Stimulated activated CD8-positive, alpha-beta memory T cell treated with anti-CD3 and anti-CD28 coated beads, Interleukin-15, amount 100 ng/mL, for 24 hours (primary cell): ENCODE measurements around the gene FSHR.

ENCODE experiments used
- DNase-seq: peaks from one replicate; pipeline ENCODE4 v3.0.0-alpha.2; 2020; ENCODE audit warnings: low read depth

FSHR gene

GRCh38 chr2:49111006-49111405, 43.3 kb downstream of the FSHR start:
- no peak for DNase-seq

- DNase-seq: no peak
Measured at GRCh38 chr2:49110571-49110970, 43.7 kb downstream of the FSHR start.

DNA sequence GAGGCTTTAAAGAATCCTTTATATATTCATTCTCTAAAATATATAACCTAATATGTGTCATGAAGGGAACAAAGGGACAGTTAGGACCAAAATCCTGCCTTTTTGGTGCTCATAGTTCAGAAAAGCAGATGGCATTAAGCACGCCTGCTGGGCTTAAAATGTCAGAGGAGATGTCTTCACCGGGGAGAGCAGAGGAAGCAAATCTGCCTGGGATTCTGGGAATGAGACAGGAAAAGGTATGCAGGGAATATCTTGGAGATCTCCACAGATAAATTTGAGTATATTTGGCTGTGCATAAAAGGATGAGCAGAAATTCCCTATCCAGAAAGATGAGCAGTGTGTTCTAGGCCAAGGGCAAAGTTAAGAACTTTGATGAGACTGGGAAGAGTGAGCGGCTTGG, 45.5 kb downstream of the FSHR start:
- no peak for DNase-seq

- no peak for DNase-seq
Measured at GRCh38 chr2:49108436-49108835, 45.9 kb downstream of the FSHR start.

GRCh38 chr2:49105506-49105905, 48.8 kb downstream of the FSHR start:
- no peak for DNase-seq

DNA sequence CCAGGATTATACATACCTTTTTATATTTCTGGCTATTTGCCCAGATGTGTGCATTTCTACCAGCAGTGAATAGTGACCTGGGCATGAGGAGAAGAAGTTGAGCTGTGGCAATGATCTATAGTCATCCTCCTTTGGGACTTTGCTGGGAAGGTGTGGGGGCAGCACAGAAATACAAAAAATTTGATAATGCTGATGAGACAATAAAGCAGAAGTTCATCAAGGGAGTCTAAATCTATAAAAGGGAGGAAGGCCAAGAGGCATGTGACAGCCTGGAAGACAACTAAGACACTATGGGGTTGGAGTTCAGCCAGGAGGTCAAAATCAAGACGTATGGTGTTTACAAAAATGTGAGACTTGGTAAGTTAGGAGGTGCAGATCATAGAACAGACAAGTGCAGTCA, 52.2 kb downstream of the FSHR start:
- no peak for DNase-seq

DNA sequence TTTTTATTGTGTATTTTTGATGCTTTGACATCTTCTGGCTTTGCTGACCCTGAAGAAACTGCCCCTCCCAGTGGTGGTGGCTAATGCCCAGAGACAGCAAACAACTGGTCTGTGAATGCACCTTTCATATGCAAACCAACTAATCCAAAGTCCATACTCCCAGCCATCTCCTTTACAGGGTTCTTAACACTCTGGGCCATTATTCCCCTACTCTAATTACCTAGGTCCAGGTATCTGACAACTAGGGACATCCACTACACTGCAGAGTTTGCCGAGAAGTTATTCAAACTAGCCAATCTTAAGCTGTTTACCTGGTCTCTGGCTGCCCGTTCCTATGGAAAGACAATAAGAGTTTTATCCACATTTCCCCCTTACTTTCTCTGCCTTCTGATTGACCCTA, 73.6 kb downstream of the FSHR start:
- DNase-seq: no peak

GRCh38 chr2:49070716-49071115, 83.6 kb downstream of the FSHR start:
- DNase-seq: no peak

- DNase-seq: no peak
Measured at GRCh38 chr2:49069829-49070228, 84.5 kb downstream of the FSHR start.

- DNase-seq: no peak
Measured at GRCh38 chr2:49068613-49069012, 85.7 kb downstream of the FSHR start.

DNA sequence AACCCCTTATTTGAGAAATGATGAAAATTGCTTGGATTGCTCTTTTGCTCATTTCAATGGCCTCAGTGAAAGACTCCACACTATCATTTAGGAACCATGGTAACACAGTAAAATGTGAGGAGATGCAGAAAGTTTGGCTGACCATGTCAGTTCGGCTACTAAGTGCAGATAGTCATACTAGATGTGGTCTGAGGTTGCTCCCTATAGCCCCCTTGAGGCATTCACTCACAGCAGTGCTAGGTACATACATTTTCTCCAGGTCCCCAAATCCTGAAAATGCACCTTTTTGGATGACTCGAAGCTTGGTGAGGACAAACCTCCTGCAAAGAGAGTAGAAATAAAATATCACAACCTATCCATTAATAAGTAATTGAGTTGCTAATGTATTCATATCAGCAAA, 86.3 kb downstream of the FSHR start:
- no peak for DNase-seq

DNA sequence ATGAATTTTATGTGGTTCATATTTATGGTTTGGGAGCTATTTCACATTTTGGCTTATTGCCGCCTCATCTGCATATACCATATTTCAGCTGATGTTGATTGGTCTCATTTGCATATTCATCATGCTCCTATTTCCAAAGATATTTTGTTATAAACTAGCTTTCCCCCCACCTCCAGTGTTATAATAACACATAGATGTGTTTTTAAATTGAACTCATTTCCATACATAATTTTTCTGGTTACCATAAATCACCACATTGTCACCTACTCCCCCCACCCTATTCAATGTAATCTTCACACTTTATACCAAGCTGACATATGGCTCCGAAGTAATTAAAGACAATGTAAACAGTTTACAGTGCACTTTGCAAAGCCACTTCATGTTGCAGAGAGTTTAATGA, 101.2 kb downstream of the FSHR start:
- no peak for DNase-seq

- no peak for DNase-seq
Measured at GRCh38 chr2:49050265-49050664, 104.0 kb downstream of the FSHR start.

DNA sequence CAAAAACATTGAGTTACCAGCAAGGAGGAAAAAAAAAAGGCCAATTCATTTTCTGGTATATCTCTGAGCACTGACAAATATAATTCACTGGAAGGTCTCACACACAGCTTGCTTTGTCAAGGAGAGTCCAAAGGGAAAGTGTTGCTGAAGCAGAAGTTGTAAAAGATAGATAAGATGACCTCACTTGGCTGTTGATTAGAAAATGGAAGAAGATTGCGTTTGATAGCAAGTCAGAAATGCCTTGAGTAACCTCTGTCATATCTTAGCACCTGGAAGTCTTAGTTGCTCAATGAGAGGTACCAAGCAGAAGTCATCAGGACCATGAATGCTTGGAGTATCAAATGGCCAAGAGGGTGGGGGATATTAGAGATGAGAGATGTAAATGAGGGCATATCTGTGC, 105.2 kb downstream of the FSHR start:
- DNase-seq: no peak

- no peak for DNase-seq
Measured at GRCh38 chr2:49045083-49045482, 109.2 kb downstream of the FSHR start.

DNA sequence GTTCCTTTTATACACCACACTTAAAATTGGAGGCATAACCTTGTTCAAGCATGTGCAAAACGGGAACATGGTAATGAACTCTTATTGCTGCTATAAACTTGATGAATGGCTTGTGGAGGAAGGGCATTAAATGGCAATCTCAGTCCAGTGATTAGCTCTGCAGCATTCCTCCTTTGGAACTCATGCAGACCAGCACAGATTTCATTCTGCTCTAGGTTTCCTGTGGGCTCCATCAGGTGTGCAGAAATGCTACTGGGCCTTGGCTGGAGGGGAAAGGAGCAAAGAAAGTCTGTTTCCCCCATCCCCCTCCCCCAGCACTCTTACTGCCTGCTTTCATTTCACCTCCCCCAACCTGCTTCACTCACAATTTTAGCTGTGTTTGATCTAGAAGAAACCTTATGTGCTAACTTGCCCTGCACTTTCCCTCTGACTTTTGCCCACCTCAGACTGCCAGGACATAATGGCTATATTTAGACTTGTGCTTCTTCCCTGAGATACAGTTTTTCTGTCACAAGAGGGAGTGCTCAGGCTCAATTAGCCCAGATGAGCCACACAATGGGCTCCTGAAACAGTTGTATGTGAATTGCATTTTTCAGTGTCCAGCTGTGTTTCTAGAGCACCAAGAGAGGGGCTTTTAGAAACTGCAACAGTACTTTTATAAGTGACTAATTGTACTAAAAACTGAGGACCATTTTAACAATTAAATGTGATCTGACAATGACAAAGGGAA, 109.8 kb downstream of the FSHR start:
- no peak for DNase-seq

DNA sequence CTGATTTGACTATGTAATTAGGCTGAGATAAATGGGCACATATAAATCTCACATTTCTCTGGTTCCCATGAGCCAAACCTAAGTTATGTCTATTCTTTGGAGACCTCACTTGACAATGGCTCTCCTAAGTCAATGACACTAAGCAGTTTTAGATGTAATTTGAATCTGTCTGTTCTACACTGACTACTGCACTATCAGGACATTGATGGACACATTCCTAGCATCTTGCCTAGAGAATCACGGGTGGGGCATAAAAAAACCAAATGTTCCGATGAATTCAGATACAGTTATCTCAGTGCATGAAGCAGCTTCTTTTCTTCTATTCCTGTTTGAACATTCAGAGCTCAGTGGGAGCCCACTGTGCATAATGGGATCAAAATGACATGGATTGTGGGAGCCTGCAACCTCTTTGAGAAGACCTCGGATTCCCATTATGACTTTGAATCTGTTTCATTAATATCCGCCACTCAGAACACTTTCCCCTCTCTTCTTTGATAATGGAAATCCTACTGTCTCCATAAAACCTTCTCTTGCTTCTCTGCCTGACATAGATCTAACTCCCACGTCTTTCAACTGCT, 110.8 kb downstream of the FSHR start:
- no peak for DNase-seq

DNA sequence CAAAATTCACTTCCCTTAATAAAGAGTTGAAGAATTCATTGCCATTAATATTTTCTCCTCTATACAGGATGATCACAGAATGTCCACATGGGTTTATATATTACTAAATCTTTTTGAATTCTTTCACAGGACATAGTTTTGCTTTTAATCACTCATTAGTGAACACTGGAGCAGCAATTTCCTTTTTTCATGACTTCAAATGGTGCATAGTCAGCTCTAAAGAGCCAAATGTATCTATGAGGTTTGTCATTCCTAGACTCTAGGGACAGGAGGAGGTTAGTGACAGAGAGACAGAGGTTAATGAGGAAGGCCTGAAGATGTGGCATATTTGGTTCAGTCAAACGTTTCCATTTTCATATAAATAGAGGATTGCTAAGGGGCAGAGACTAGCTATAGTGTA, 111.8 kb downstream of the FSHR start:
- no peak for DNase-seq

- DNase-seq: no peak
Measured at GRCh38 chr2:49041061-49041460, 113.3 kb downstream of the FSHR start.

- DNase-seq: no peak
Measured at GRCh38 chr2:49037197-49037596, 117.1 kb downstream of the FSHR start.

- no peak for DNase-seq
Measured at GRCh38 chr2:49035481-49035880, 118.8 kb downstream of the FSHR start.

- no peak for DNase-seq
Measured at GRCh38 chr2:49033394-49034185, 120.7 kb downstream of the FSHR start.

DNA sequence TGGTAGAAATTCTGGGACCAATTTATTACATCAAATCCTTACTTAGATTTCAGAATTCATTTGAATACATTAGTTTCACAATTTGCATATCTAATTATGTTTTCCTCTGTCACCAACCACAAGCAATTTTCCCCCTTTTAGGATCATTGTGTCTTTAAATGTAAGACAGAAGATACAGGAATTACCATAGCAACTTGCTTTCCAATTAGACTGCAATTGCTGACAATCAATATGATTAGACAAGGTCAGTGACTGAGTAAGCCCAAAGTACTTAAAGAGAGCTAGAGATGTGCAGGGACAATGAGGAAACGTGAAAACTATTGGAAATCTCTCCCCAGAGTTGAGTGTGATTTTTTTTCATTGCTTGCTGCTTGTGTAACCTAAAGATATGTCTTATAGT, 121.4 kb downstream of the FSHR start:
- DNase-seq: no peak
